Muscle of leg (tissue), 11 donors: ENCODE measurements around the gene KCNE1. TPM values are rescaled to one million over a fixed set of nuclear protein-coding genes. Genes with fewer than 3 reads are reported as not detected.

Experiments used
- DNase-seq: peaks from one replicate; pipeline ENCODE4 v3.0.0; 2013
- H3K27ac ChIP-seq: one replicate; pipeline ENCODE4 v1.5.1; 2013; ENCODE audit warnings: mild to moderate bottlenecking, low read length, control low read depth
- H3K27me3 ChIP-seq: one replicate; pipeline ENCODE4 v1.6.1; 2013; ENCODE audit warnings: low read length; ENCODE audit not compliant: control insufficient read depth, insufficient read depth
- H3K36me3 ChIP-seq: one replicate; pipeline ENCODE4 v1.6.1; 2013; ENCODE audit warnings: low read length; ENCODE audit not compliant: control insufficient read depth, insufficient read depth
- H3K4me1 ChIP-seq: one replicate; pipeline ENCODE4 v1.6.1; 2013; ENCODE audit warnings: low read length; ENCODE audit not compliant: control insufficient read depth, insufficient read depth
- H3K4me3 ChIP-seq: one replicate; pipeline ENCODE4 v1.5.1; 2013; ENCODE audit warnings: low read length, control low read depth
- H3K9me3 ChIP-seq: replicated peaks from 2 replicates; pipeline ENCODE4 v1.6.1; 2013; ENCODE audit warnings: low read depth, low read length; ENCODE audit not compliant: control insufficient read depth
- WGBS: methylation state at CpG from one replicate; pipeline ENCODE4 v1.1.5; 2013; ENCODE audit warnings: missing lambda C conversion rate; ENCODE audit not compliant: insufficient coverage; 5-methylcytosine and 5-hydroxymethylcytosine counted together
- polyA plus RNA-seq, 8 donors: library from polyadenylated mRNA; unstranded; fragments of 120-200 nt; gene quantifications; one replicate each; pipeline versions ENCODE4 v1.2.1 to v1.2.3, GENCODE V29; 2013; ENCODE audit warnings: inconsistent platforms in 1 of 8, low replicate concordance in 1 of 8; ENCODE audit not compliant: insufficient read length in 8 of 8, insufficient read depth in 1 of 8
- total RNA-seq: library from RNA; stranded (reverse); fragments of 120-200 nt; gene quantifications from one replicate; pipeline ENCODE4 v1.2.4, GENCODE V29; 2013

The KCNE1 gene
- total and polyA plus RNA-seq, 9 donors = 0.21 to 1.4 (median 0.62) TPM

DNA sequence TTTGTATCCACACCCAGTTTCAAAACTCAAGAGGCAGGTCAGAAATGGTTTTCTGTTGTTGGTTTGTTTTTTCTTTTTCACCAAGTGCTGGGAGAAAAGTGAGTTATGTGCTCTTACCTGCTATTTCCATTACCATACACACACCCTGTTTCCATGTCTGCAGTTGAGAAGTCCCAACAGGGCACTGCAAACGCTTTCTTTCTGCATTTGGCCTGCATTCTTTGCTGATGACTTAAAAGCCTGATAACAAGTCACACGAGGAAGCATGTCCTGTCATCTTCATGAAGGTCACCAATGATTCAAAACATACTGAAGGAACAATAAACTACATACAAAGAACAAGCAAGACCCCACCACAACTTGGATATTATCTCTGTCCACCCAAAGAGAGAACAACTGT, 24.8 kb upstream of the KCNE1 start:
- H3K36me3 ChIP-seq = no peaks in the 10 kb centered on the region
- WGBS = 75% methylated on average over 1 of the region's 2 CpGs
- H3K4me1 ChIP-seq = peaks cover 2% of the 10 kb centered on the region
- no peak overlapping the region for H3K4me3 ChIP-seq
- H3K27ac ChIP-seq = no peak overlapping the region
- no peak for DNase-seq
- no peaks in the 10 kb centered on the region for H3K27me3 ChIP-seq
- H3K9me3 ChIP-seq = no peaks in the 10 kb centered on the region

GRCh38 chr21:34536311-34536710, 24.3 kb upstream of the KCNE1 start:
- no peaks in the 10 kb centered on the region for H3K27me3 ChIP-seq
- no peak overlapping the region for H3K4me3 ChIP-seq
- no peaks in the 10 kb centered on the region for H3K36me3 ChIP-seq
- peaks cover 2% of the 10 kb centered on the region for H3K4me1 ChIP-seq
- WGBS = 40% methylated on average over 2 of the region's 8 CpGs
- no peaks in the 10 kb centered on the region for H3K9me3 ChIP-seq
- DNase-seq = no peak
- no peak overlapping the region for H3K27ac ChIP-seq

DNA sequence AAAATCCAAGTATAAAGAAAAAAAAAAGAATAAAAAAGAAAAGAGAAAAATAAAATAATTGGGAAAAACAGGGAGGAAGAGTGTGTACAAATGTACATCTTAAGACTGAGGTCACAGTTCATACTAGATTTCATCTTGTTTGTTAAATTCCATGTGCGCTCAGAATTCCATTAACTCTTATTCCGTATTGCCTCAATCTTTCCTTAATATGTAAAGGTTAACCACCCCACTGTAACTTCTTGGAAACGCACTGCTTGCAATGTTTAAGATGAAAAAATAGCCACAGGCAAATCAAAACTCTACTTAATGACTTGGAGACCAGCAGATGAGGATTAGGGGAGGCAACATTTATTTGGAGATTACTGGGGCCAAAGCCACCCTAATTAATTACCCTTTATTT, 23.9 kb upstream of the KCNE1 start:
- no peak overlapping the region for H3K27ac ChIP-seq
- WGBS = no CpG with 5 or more reads among the region's 3 CpGs
- H3K9me3 ChIP-seq = no peaks in the 10 kb centered on the region
- H3K4me3 ChIP-seq = no peak overlapping the region
- no peaks in the 10 kb centered on the region for H3K27me3 ChIP-seq
- peaks cover 2% of the 10 kb centered on the region for H3K4me1 ChIP-seq
- no peak for DNase-seq
- no peaks in the 10 kb centered on the region for H3K36me3 ChIP-seq

DNA sequence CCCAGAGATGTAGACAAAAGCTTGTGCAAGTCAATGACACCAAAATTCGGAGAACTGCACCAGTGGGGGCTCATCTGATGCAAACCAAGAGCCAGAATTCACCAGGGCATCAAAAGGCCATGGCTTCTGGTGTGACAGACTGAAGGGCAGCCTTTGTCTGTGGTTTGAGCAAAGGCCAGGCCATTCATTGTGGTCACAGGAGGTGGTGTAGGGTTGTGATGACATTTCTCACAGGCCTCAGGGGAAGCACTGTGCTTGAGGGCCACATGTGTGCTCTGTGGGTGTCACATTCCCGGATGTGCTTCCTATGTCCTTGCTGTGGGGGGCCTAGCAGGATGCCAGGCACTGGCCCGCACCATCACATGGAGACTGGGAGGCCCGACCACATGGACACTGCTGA, 22.5 kb upstream of the KCNE1 start:
- no peak overlapping the region for H3K4me3 ChIP-seq
- H3K27me3 ChIP-seq = no peaks in the 10 kb centered on the region
- H3K27ac ChIP-seq = no peak overlapping the region
- H3K9me3 ChIP-seq = no peaks in the 10 kb centered on the region
- WGBS = 63% methylated on average over 4 of the region's 4 CpGs
- H3K36me3 ChIP-seq = no peaks in the 10 kb centered on the region
- peaks cover 2% of the 10 kb centered on the region for H3K4me1 ChIP-seq
- no peak for DNase-seq

GRCh38 chr21:34533938-34534337, 21.9 kb upstream of the KCNE1 start:
- Histone ChIP-seq H3K27ac (no peak overlapping the region), H3K4me3 (no peak overlapping the region), H3K9me3 (no peaks in the 10 kb centered on the region), H3K36me3 (no peaks in the 10 kb centered on the region), H3K4me1 (peaks cover 2% of the 10 kb centered on the region), H3K27me3 (no peaks in the 10 kb centered on the region)
- no peak for DNase-seq
- 25% methylated on average over 1 of the region's 3 CpGs for WGBS

DNA sequence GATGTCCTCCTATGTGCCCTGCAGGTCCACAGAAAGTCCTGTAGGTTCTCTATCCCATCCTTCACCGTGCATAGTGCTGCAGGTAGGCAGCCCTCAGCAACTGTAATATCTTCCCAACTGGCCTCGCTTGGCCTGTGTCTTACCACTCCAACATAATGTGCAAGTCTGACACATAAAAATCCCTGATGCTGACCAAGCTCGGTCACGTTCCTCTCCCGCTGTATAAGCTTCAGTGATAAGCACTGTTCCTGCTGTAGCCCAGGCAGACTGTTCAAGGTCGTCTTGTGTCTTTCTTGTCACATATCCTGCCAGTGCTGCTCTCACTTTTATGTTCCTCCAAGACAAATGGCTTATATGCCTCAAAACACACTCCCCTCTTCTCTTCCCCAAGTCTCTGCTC, 19.4 kb upstream of the KCNE1 start:
- no peaks in the 10 kb centered on the region for H3K36me3 ChIP-seq
- H3K27me3 ChIP-seq = no peaks in the 10 kb centered on the region
- peaks cover 8% of the 10 kb centered on the region for H3K4me1 ChIP-seq
- H3K4me3 ChIP-seq = no peak overlapping the region
- no peak overlapping the region for H3K27ac ChIP-seq
- peaks cover 6% of the 10 kb centered on the region for H3K9me3 ChIP-seq
- 64% methylated on average over 4 of the region's 6 CpGs for WGBS
- no peak for DNase-seq

DNA sequence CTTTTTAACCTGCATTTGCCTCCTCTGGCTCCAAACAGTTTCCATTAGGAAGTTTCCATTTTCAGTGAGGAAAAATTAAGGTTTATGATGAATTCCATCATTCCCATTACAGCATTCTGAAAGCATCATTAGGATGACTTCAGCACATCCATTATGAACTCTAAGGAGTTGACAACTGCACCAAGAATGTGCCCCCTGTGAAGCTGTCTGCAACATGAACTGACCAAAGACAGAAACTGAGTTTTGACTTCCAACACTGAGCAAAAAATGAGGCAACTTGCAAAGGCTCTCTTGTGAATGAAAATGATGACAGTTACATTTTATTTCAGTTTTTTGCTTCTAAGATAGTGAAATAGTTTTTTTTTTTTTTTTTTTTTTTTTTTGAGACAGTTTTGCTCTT, 18.3 kb upstream of the KCNE1 start:
- H3K4me1 ChIP-seq = peaks cover 8% of the 10 kb centered on the region
- DNase-seq = peak; percentile 51
- no peaks in the 10 kb centered on the region for H3K36me3 ChIP-seq

DNA sequence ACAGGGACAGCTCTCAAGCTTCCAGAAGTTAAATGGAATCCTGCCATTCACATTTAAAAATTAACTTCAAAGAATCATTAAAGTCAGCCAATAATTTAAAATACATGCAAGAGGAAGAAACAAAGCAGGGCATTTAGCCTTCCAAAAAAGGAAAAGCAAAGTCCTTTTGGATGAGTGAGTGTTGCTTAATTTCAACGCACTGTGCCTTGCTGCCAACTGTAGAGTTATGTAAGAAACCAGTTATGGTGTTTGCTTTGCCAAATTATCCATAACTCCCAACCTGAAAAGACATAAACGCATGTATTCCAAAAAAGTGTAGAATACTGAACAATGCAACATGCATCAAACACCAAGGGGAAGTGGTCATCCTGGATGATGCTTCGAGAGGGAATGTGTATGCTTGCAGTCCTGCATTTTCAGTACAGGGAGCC, 16.1 kb upstream of the KCNE1 start:
- Histone ChIP-seq H3K27ac (no peak overlapping the region), H3K4me1 (peaks cover 16% of the 10 kb centered on the region), H3K27me3 (no peaks in the 10 kb centered on the region), H3K9me3 (peaks cover 6% of the 10 kb centered on the region), H3K36me3 (peaks cover 4% of the 10 kb centered on the region), H3K4me3 (no peak overlapping the region)
- DNase-seq = no peak
- no CpG with 5 or more reads among the region's 3 CpGs for WGBS

More for the DNA sequence above, 18.3 kb upstream of the KCNE1 start:
- Histone ChIP-seq H3K4me3 (no peak overlapping the region), H3K9me3 (peaks cover 6% of the 10 kb centered on the region), H3K27ac (no peak overlapping the region), H3K27me3 (no peaks in the 10 kb centered on the region)

GRCh38 chr21:34526618-34527290, 14.7 kb upstream of the KCNE1 start:
- Histone ChIP-seq H3K27me3 (no peaks in the 10 kb centered on the region), H3K4me3 (peak overlapping the region; percentile 48), H3K36me3 (peaks cover 13% of the 10 kb centered on the region), H3K4me1 (peaks cover 19% of the 10 kb centered on the region), H3K9me3 (peaks cover 6% of the 10 kb centered on the region), H3K27ac (peak overlapping the region; percentile 99)
- DNase-seq = peak; percentile 99
- WGBS = no CpG with 5 or more reads among the region's 10 CpGs

- peak; percentile 56 for DNase-seq
- peaks cover 6% of the 10 kb centered on the region for H3K9me3 ChIP-seq
- peak overlapping the region; percentile 99 for H3K27ac ChIP-seq
- WGBS = no CpG with 5 or more reads among the region's 5 CpGs
- peaks cover 17% of the 10 kb centered on the region for H3K36me3 ChIP-seq
- peaks cover 19% of the 10 kb centered on the region for H3K4me1 ChIP-seq
- H3K27me3 ChIP-seq = no peaks in the 10 kb centered on the region
- H3K4me3 ChIP-seq = peak overlapping the region; percentile 48
Observed at GRCh38 chr21:34526241-34526617, 14.2 kb upstream of the KCNE1 start.
